GM12874 (cell line): ENCODE data around the gene EXOC6.
A peak's percentile ranks its signal among the peaks of the same experiment; 100 is the strongest.

ENCODE experiments used
- TF ChIP-seq, protein P1 (sequence below): IDR thresholded peaks from 2 replicates; pipeline ENCODE4 v1.5.1; 2011; ENCODE audit warnings: low read depth, mild to moderate bottlenecking, control low read depth, low read length, moderate library complexity; ENCODE audit not compliant: insufficient read depth

EXOC6 gene, protein sequence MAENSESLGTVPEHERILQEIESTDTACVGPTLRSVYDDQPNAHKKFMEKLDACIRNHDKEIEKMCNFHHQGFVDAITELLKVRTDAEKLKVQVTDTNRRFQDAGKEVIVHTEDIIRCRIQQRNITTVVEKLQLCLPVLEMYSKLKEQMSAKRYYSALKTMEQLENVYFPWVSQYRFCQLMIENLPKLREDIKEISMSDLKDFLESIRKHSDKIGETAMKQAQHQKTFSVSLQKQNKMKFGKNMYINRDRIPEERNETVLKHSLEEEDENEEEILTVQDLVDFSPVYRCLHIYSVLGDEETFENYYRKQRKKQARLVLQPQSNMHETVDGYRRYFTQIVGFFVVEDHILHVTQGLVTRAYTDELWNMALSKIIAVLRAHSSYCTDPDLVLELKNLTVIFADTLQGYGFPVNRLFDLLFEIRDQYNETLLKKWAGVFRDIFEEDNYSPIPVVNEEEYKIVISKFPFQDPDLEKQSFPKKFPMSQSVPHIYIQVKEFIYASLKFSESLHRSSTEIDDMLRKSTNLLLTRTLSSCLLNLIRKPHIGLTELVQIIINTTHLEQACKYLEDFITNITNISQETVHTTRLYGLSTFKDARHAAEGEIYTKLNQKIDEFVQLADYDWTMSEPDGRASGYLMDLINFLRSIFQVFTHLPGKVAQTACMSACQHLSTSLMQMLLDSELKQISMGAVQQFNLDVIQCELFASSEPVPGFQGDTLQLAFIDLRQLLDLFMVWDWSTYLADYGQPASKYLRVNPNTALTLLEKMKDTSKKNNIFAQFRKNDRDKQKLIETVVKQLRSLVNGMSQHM

DNA sequence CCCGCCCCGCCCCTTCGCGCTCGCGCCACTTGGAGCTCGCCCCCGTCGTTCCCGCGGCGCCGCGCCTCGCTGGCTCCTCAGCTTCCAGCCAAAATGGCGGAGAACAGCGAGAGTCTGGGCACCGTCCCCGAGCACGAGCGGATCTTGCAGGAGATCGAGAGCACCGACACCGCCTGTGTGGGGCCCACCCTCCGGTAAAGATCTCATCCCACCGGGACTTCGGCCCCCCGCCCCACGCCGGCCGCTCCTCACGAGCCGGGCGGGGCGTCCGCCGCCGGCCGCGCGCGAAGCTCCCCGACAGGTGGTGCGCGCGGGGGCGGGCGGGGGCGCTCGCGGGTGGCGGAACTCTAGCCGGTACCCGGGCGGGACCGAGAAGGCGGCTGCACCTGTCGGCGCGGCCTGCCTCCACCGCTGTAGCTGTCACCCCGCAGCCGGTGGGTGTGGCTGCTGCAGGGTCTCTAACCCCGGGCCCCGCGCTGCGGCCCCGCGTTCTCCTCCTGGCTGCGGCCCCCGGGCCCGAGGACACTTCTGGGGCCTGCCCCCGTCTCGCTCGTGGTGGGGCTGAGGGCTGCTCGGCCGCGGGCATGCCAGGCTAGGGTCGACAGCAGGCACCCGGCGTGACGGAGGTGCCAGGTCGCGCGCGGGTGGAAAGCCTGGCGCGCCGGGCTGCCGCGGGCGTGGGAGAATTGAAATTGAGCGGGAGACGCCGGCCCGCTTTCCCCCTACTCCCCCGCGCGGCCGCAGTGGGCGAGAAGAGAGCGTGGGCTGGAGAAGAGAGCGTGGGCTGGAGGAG, at the start of gene EXOC6:
Gene EXOC6 (plus strand): TSS at position 80 of the 793 bp plus-strand sequence. CDS start 14 bp downstream, at position 94.
- TF ChIP-seq, protein P1, sequence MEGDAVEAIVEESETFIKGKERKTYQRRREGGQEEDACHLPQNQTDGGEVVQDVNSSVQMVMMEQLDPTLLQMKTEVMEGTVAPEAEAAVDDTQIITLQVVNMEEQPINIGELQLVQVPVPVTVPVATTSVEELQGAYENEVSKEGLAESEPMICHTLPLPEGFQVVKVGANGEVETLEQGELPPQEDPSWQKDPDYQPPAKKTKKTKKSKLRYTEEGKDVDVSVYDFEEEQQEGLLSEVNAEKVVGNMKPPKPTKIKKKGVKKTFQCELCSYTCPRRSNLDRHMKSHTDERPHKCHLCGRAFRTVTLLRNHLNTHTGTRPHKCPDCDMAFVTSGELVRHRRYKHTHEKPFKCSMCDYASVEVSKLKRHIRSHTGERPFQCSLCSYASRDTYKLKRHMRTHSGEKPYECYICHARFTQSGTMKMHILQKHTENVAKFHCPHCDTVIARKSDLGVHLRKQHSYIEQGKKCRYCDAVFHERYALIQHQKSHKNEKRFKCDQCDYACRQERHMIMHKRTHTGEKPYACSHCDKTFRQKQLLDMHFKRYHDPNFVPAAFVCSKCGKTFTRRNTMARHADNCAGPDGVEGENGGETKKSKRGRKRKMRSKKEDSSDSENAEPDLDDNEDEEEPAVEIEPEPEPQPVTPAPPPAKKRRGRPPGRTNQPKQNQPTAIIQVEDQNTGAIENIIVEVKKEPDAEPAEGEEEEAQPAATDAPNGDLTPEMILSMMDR, result 0 out of 2 replicates have a peak, but pooled peaks have one; percentile 25

- TF ChIP-seq, protein P1, result no peak
Observed at GRCh38 chr10:92799568-92799967, 48.8 kb upstream of the EXOC6 start.

DNA sequence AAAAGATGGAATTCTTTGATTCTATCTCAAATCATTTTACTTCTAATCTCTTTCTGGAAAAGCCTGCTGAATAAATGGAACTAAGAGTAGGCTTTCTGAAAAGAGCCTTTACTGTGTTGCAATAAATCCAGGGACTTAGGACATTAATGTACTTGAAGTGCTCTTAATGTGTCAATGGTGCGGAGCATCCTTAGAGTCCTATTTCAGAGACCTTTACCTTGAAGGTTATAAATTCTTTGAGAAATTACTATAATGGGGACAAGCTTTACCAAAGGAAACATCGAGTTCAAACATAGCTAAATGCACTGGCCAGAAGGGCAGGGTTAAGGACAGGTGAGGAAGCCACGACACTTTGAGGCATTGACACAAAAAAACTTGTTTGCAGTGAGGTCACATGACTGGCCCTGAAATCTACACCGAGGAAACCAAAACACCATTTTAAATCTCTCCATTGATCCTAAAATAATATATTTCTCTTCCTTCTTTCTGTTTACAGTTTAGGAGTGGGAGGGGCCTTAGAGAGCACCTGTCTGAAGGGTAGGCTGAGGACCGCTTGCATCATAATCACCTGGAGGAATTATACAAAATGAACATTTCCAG, 48.1 kb upstream of the EXOC6 start:
- TF ChIP-seq, protein P1, result no peak

- TF ChIP-seq, protein P1, result no peak
Observed at GRCh38 chr10:92801978-92802872, 46.1 kb upstream of the EXOC6 start.

DNA sequence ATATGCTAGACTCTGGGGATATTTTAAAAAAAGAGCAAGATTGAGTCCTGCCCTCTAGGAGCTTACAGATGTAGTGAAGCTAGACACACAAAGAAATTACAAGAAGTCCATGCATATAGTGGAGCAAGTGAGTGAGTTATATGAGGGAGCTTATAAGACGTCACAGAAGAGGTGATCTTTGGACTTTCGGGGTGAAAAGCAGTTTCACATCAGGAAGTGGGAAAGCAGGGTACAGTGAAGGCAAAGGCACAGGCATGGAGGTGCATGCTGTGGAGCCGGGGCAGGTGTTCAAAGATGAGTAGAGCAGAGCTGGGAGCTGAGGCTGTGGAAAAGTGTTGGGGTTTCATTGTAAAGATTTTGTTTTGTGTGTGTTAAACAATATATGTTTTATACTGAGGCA, 38.5 kb upstream of the EXOC6 start:
- TF ChIP-seq, protein P1, result no peak

DNA sequence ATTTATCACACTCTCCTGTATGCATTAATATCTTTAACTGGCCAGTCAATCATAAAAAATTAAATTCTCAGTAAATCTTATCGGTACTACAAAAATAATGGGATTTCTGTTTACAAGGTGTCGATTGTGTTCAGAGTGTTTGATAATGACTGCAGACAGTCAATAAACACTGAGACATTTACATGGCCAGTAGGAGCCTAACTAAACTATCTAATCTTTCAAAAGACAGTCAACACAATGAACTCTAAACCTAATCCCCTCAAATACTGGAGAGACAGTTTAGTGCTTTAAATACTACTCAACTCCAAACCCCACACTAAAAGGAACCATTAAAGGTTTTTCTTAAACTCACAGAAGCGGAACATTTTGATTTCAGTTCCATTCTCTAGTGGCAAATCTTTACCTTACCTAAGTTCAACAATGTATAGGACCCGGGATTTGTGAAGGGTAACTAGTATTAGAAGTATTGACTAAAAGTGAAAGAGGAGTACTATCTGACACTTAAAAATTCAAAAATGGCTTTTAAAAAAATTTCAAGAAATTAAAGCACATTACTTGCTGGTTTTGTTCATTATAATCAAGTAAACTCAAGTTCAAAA, 37.3 kb upstream of the EXOC6 start:
- TF ChIP-seq, protein P1, result no peak
